Muscle of leg (tissue), 11 donors: Measurements from ENCODE around the gene HSD17B13. TPM values are rescaled to one million over a fixed set of nuclear protein-coding genes. Genes with fewer than 3 reads are reported as not detected.
A peak's percentile ranks its signal among the peaks of the same experiment; 100 is the strongest.
"Not testable (repeated sequence)": the region's sequence is repeated elsewhere in the genome, so short reads cannot be mapped to it uniquely, and the experiment has no call there.

Experiments
- DNase-seq: peaks from one replicate; pipeline ENCODE4 v3.0.0; 2013
- H3K27ac ChIP-seq: one replicate; pipeline ENCODE4 v1.5.1; 2013; ENCODE audit warnings: mild to moderate bottlenecking, low read length, control low read depth
- H3K27me3 ChIP-seq: one replicate; pipeline ENCODE4 v1.6.1; 2013; ENCODE audit warnings: low read length; ENCODE audit not compliant: control insufficient read depth, insufficient read depth
- H3K36me3 ChIP-seq: one replicate; pipeline ENCODE4 v1.6.1; 2013; ENCODE audit warnings: low read length; ENCODE audit not compliant: control insufficient read depth, insufficient read depth
- H3K4me1 ChIP-seq: one replicate; pipeline ENCODE4 v1.6.1; 2013; ENCODE audit warnings: low read length; ENCODE audit not compliant: control insufficient read depth, insufficient read depth
- H3K4me3 ChIP-seq: one replicate; pipeline ENCODE4 v1.5.1; 2013; ENCODE audit warnings: low read length, control low read depth
- H3K9me3 ChIP-seq: replicated peaks from 2 replicates; pipeline ENCODE4 v1.6.1; 2013; ENCODE audit warnings: low read depth, low read length; ENCODE audit not compliant: control insufficient read depth
- WGBS: methylation state at CpG from one replicate; pipeline ENCODE4 v1.1.5; 2013; ENCODE audit warnings: missing lambda C conversion rate; ENCODE audit not compliant: insufficient coverage; 5-methylcytosine and 5-hydroxymethylcytosine counted together
- polyA plus RNA-seq, 8 donors: library from polyadenylated mRNA; unstranded; fragments of 120-200 nt; gene quantifications; one replicate each; pipeline versions ENCODE4 v1.2.1 to v1.2.3, GENCODE V29; 2013; ENCODE audit warnings: inconsistent platforms in 1 of 8, low replicate concordance in 1 of 8; ENCODE audit not compliant: insufficient read length in 8 of 8, insufficient read depth in 1 of 8
- total RNA-seq: library from RNA; stranded (reverse); fragments of 120-200 nt; gene quantifications from one replicate; pipeline ENCODE4 v1.2.4, GENCODE V29; 2013

Gene HSD17B13
- total and polyA plus RNA-seq, 9 donors = 0.11 to 0.43 (median 0.27) TPM

GRCh38 chr4:87317527-87317926 is 5.2 kb downstream of the HSD17B13 start:
- H3K4me1 ChIP-seq = no peaks in the 10 kb centered on the region
- DNase-seq = no peak
- no peak overlapping the region for H3K4me3 ChIP-seq
- no peaks in the 10 kb centered on the region for H3K9me3 ChIP-seq
- H3K27me3 ChIP-seq = no peaks in the 10 kb centered on the region
- no CpG with 5 or more reads among the region's 1 CpG for WGBS
- no peak overlapping the region for H3K27ac ChIP-seq
- no peaks in the 10 kb centered on the region for H3K36me3 ChIP-seq

- no peaks in the 10 kb centered on the region for H3K36me3 ChIP-seq
- no peak overlapping the region for H3K27ac ChIP-seq
- no peak overlapping the region for H3K4me3 ChIP-seq
- no peaks in the 10 kb centered on the region for H3K9me3 ChIP-seq
- H3K27me3 ChIP-seq = no peaks in the 10 kb centered on the region
- DNase-seq = no peak
- no peaks in the 10 kb centered on the region for H3K4me1 ChIP-seq
- 83% methylated on average over 1 of the region's 3 CpGs for WGBS
Observed at GRCh38 chr4:87316961-87317360, 5.7 kb downstream of the HSD17B13 start.

- H3K4me1 ChIP-seq, H3K36me3 ChIP-seq, H3K4me3 ChIP-seq, H3K9me3 ChIP-seq, H3K27me3 ChIP-seq: not testable (repeated sequence)
- peak overlapping the region; percentile 56 for H3K27ac ChIP-seq
- WGBS = 9% methylated on average over 3 of the region's 4 CpGs
- peak; percentile 53 for DNase-seq
Observed at GRCh38 chr4:87315000-87315399, 7.7 kb downstream of the HSD17B13 start.

- no peak overlapping the region for H3K4me3 ChIP-seq
Observed at GRCh38 chr4:87313756-87314155, 8.9 kb downstream of the HSD17B13 start.

GRCh38 chr4:87311684-87312083 is 11.0 kb downstream of the HSD17B13 start:
- Histone ChIP-seq H3K36me3 (no peaks in the 10 kb centered on the region), H3K4me3 (no peak overlapping the region), H3K9me3 (no peaks in the 10 kb centered on the region), H3K4me1 (no peaks in the 10 kb centered on the region), H3K27me3 (no peaks in the 10 kb centered on the region), H3K27ac (no peak overlapping the region)
- 84% methylated on average over 2 of the region's 3 CpGs for WGBS
- DNase-seq = no peak

More at GRCh38 chr4:87313756-87314155, 8.9 kb downstream of the HSD17B13 start:
- DNase-seq = peak; percentile 11
- no CpG with 5 or more reads among the region's 3 CpGs for WGBS
- Histone ChIP-seq H3K27me3 (no peaks in the 10 kb centered on the region), H3K4me1 (no peaks in the 10 kb centered on the region), H3K9me3 (no peaks in the 10 kb centered on the region), H3K36me3 (no peaks in the 10 kb centered on the region), H3K27ac (no peak overlapping the region)

GRCh38 chr4:87310691-87311335 is 11.9 kb downstream of the HSD17B13 start:
- WGBS = 90% methylated on average over 2 of the region's 4 CpGs

GRCh38 chr4:87309625-87310024 is 13.1 kb downstream of the HSD17B13 start:
- Histone ChIP-seq H3K9me3 (no peaks in the 10 kb centered on the region), H3K27ac (no peak overlapping the region), H3K36me3 (no peaks in the 10 kb centered on the region), H3K4me1 (no peaks in the 10 kb centered on the region), H3K27me3 (no peaks in the 10 kb centered on the region), H3K4me3 (no peak overlapping the region)
- DNase-seq = peak; percentile 31
- no CpG with 5 or more reads among the region's 2 CpGs for WGBS

More at GRCh38 chr4:87310691-87311335, 11.9 kb downstream of the HSD17B13 start:
- Histone ChIP-seq H3K36me3 (no peaks in the 10 kb centered on the region), H3K27ac (no peak overlapping the region), H3K4me1 (no peaks in the 10 kb centered on the region), H3K9me3 (no peaks in the 10 kb centered on the region), H3K4me3 (no peak overlapping the region), H3K27me3 (no peaks in the 10 kb centered on the region)
- DNase-seq = no peak

GRCh38 chr4:87306056-87306455 is 16.6 kb downstream of the HSD17B13 start:
- no peaks in the 10 kb centered on the region for H3K4me1 ChIP-seq
- no peak overlapping the region for H3K4me3 ChIP-seq
- H3K9me3 ChIP-seq = no peaks in the 10 kb centered on the region
- no CpG with 5 or more reads among the region's 1 CpG for WGBS
- H3K27me3 ChIP-seq = no peaks in the 10 kb centered on the region
- H3K27ac ChIP-seq = no peak overlapping the region
- no peaks in the 10 kb centered on the region for H3K36me3 ChIP-seq
- DNase-seq = no peak

- WGBS = no CpG with 5 or more reads among the region's 7 CpGs
- H3K4me1 ChIP-seq = no peaks in the 10 kb centered on the region
- H3K36me3 ChIP-seq = no peaks in the 10 kb centered on the region
- H3K9me3 ChIP-seq = no peaks in the 10 kb centered on the region
- H3K27me3 ChIP-seq = no peaks in the 10 kb centered on the region
- no peak overlapping the region for H3K4me3 ChIP-seq
- no peak for DNase-seq
- no peak overlapping the region for H3K27ac ChIP-seq
Observed at GRCh38 chr4:87305562-87305961, 17.1 kb downstream of the HSD17B13 start.

GRCh38 chr4:87304745-87305432 is 17.8 kb downstream of the HSD17B13 start:
- WGBS = no CpG with 5 or more reads among the region's 10 CpGs
- Histone ChIP-seq H3K36me3 (no peaks in the 10 kb centered on the region), H3K9me3 (no peaks in the 10 kb centered on the region), H3K4me3 (no peak overlapping the region), H3K4me1 (no peaks in the 10 kb centered on the region), H3K27me3 (no peaks in the 10 kb centered on the region), H3K27ac (no peak overlapping the region)
- no peak for DNase-seq
